WTC11 (cell line): ENCODE data around the gene EEF1AKMT1. TPM values are rescaled to one million over a fixed set of nuclear protein-coding genes. Genes with fewer than 3 reads are reported as not detected.

Experiments used
- ATAC-seq: fragments of 200-7000 bp; cut with Tn5 transposase; 2 replicates; pipeline ENCODE4 v1.10.0; 2021; ENCODE audit warnings: mild to moderate bottlenecking, moderate library complexity
- CTCF ChIA-PET: fragments of 300-600 bp; sonication (Branson Sonifier 250); formaldehyde crosslinking; loops from one replicate; lab custom pipeline; 2021; ENCODE audit warnings: antibody characterized with exemption; lab: Charles Lee
- POLR2A ChIA-PET: fragments of 350-600 bp; sonication (Branson Sonifier 250); formaldehyde crosslinking; loops from one replicate; lab custom pipeline; 2021; ENCODE audit warnings: antibody characterized with exemption; lab: Charles Lee
- DNase-seq: peaks from one replicate; pipeline ENCODE4 v3.0.0; 2021; ENCODE audit warnings: low spot score
- H3K27ac Mint-ChIP-seq: 2 replicates; pipeline ENCODE4 v1.8.0; 2021; ENCODE audit warnings: mixed read lengths
- H3K27me3 Mint-ChIP-seq: 2 replicates; pipeline ENCODE4 v1.8.0; 2021; ENCODE audit warnings: low read depth, mild to moderate bottlenecking, moderate library complexity, mixed read lengths
- H3K36me3 Mint-ChIP-seq: 2 replicates; pipeline ENCODE4 v1.8.0; 2021; ENCODE audit warnings: mixed read lengths
- H3K4me1 Mint-ChIP-seq: 2 replicates; pipeline ENCODE4 v1.8.0; 2022; ENCODE audit warnings: mixed read lengths
- H3K4me3 Mint-ChIP-seq: 2 replicates; pipeline ENCODE4 v1.8.0; 2021; ENCODE audit warnings: mild to moderate bottlenecking, moderate library complexity, mixed read lengths
- H3K9me3 Mint-ChIP-seq: 2 replicates; pipeline ENCODE4 v1.8.0; 2021; ENCODE audit warnings: mixed read lengths
- ATF2 ChIP-seq: sonication (generic); formaldehyde crosslinking; IDR thresholded peaks from 2 replicates; pipeline ENCODE4 v1.8.1; 2022; ENCODE audit warnings: low read depth, missing genetic modification reagents, borderline replicate concordance
- CBFB ChIP-seq: sonication (generic); formaldehyde crosslinking; IDR thresholded peaks from 2 replicates; pipeline ENCODE4 v1.8.1; 2022; ENCODE audit warnings: mild to moderate bottlenecking, low read depth, missing genetic modification reagents
- CREM ChIP-seq: sonication (generic); formaldehyde crosslinking; IDR thresholded peaks from 2 replicates; pipeline ENCODE4 v1.8.1; 2022; ENCODE audit warnings: mild to moderate bottlenecking, missing genetic modification reagents, moderate library complexity
- ERG ChIP-seq: fragments of 250-450 bp; sonication (Bioruptor Pico); IDR thresholded peaks from 2 replicates; pipeline ENCODE4 v1.8.0; 2021; ENCODE audit warnings: mild to moderate bottlenecking
- FOXJ3 ChIP-seq: sonication (generic); formaldehyde crosslinking; IDR thresholded peaks from 2 replicates; pipeline ENCODE4 v1.9.0; 2021; ENCODE audit warnings: missing genetic modification reagents, mild to moderate bottlenecking, borderline replicate concordance
- GABPB1 ChIP-seq: sonication (generic); formaldehyde crosslinking; IDR thresholded peaks from 2 replicates; pipeline ENCODE4 v1.8.1; 2023; ENCODE audit warnings: mild to moderate bottlenecking, missing genetic modification reagents
- NR3C1 ChIP-seq: sonication (generic); formaldehyde crosslinking; conservative IDR thresholded peaks from 2 replicates; pipeline ENCODE4 v1.8.1; 2023; ENCODE audit warnings: low read depth, mild to moderate bottlenecking, missing genetic modification reagents
- PRDM15 ChIP-seq: sonication (generic); formaldehyde crosslinking; IDR thresholded peaks from 2 replicates; pipeline ENCODE4 v1.8.0; 2022; ENCODE audit warnings: missing genetic modification reagents
- SOX15 ChIP-seq: fragments of 250-450 bp; sonication (Bioruptor Pico); IDR thresholded peaks from 2 replicates; pipeline ENCODE4 v1.9.0; 2021; ENCODE audit warnings: mild to moderate bottlenecking
- ZNF138 ChIP-seq: sonication (generic); formaldehyde crosslinking; conservative IDR thresholded peaks from 2 replicates; pipeline ENCODE4 v1.8.1; 2022; ENCODE audit warnings: mild to moderate bottlenecking, moderate library complexity, missing genetic modification reagents
- ZNF219 ChIP-seq: sonication (generic); formaldehyde crosslinking; IDR thresholded peaks from 2 replicates; pipeline ENCODE4 v1.8.0; 2023; ENCODE audit warnings: missing genetic modification reagents, mild to moderate bottlenecking, borderline replicate concordance
- ZNF263 ChIP-seq: sonication (generic); formaldehyde crosslinking; IDR thresholded peaks from 2 replicates; pipeline ENCODE4 v1.8.1; 2022; ENCODE audit warnings: low read depth, mild to moderate bottlenecking, moderate library complexity, missing genetic modification reagents
- ZNF317 ChIP-seq: sonication (generic); formaldehyde crosslinking; IDR thresholded peaks from 2 replicates; pipeline ENCODE4 v1.8.1; 2023; ENCODE audit warnings: low read depth, mild to moderate bottlenecking, moderate library complexity, missing genetic modification reagents, borderline replicate concordance
- ZNF671 ChIP-seq: fragments of 250-450 bp; sonication (Bioruptor Pico); IDR thresholded peaks from 2 replicates; pipeline ENCODE4 v1.8.0; 2021; ENCODE audit warnings: mild to moderate bottlenecking
- total RNA-seq: library from RNA; stranded (reverse); gene quantifications from 3 replicates; pipeline ENCODE4 v1.2.3, GENCODE V29; 2021
- TF ChIP-seq, protein P1 (sequence below): fragments of 250-450 bp; sonication (Bioruptor Pico); IDR thresholded peaks from 2 replicates; pipeline ENCODE4 v1.9.0; 2021; ENCODE audit warnings: moderate library complexity, mild to moderate bottlenecking, inconsistent platforms, borderline replicate concordance
- TF ChIP-seq, protein P2 (sequence below): sonication (generic); formaldehyde crosslinking; IDR thresholded peaks from 2 replicates; pipeline ENCODE4 v1.8.1; 2023; ENCODE audit warnings: mild to moderate bottlenecking, missing genetic modification reagents
- TF ChIP-seq, protein P3 (sequence below): sonication (generic); formaldehyde crosslinking; IDR thresholded peaks from 2 replicates; pipeline ENCODE4 v1.8.0; 2022; ENCODE audit warnings: mild to moderate bottlenecking, missing genetic modification reagents

Gene EEF1AKMT1
- total RNA-seq, 1 experiment from 2014 or later: 2.6 TPM

GRCh38 chr13:20801707-20802106 lies 27.9 kb upstream of the EEF1AKMT1 start:
- H3K27me3 Mint-ChIP-seq: no peaks in the 10 kb centered on the region
- ATAC-seq (no peak), DNase-seq (no peak)
- ChIA-PET POLR2A (interaction anchor here (0.6 kb wide), 1 partner anchor 14 kb away, joined by 3 read pairs; no protein-coding TSS in a partner anchor), CTCF (no interaction called here)
- H3K36me3 Mint-ChIP-seq: peaks cover 22% of the 10 kb centered on the region
- TF ChIP-seq ZNF317 (CRISPR knock-in tag): no peak
- TF ChIP-seq, protein P1, sequence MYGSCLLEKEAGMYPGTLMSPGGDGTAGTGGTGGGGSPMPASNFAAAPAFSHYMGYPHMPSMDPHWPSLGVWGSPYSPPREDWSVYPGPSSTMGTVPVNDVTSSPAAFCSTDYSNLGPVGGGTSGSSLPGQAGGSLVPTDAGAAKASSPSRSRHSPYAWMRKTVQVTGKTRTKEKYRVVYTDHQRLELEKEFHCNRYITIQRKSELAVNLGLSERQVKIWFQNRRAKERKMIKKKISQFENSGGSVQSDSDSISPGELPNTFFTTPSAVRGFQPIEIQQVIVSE (CRISPR knock-in tag): no peak
- TF ChIP-seq ZNF671 (CRISPR knock-in tag): no peak
- TF ChIP-seq ZNF138 (CRISPR knock-in tag): no peak
- TF ChIP-seq, protein P2, sequence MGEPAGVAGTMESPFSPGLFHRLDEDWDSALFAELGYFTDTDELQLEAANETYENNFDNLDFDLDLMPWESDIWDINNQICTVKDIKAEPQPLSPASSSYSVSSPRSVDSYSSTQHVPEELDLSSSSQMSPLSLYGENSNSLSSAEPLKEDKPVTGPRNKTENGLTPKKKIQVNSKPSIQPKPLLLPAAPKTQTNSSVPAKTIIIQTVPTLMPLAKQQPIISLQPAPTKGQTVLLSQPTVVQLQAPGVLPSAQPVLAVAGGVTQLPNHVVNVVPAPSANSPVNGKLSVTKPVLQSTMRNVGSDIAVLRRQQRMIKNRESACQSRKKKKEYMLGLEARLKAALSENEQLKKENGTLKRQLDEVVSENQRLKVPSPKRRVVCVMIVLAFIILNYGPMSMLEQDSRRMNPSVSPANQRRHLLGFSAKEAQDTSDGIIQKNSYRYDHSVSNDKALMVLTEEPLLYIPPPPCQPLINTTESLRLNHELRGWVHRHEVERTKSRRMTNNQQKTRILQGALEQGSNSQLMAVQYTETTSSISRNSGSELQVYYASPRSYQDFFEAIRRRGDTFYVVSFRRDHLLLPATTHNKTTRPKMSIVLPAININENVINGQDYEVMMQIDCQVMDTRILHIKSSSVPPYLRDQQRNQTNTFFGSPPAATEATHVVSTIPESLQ (CRISPR knock-in tag): no peak
- no peaks in the 10 kb centered on the region for H3K9me3 Mint-ChIP-seq
- no peak overlapping the region for H3K27ac Mint-ChIP-seq
- H3K4me3 Mint-ChIP-seq: no peak overlapping the region
- H3K4me1 Mint-ChIP-seq: no peaks in the 10 kb centered on the region

- ATAC-seq: no peak
- no peak for TF ChIP-seq PRDM15 (CRISPR knock-in tag)
- TF ChIP-seq ZNF219: no peak
- TF ChIP-seq ZNF138 (CRISPR knock-in tag): no peak
- TF ChIP-seq ERG (CRISPR knock-in tag): no peak
- TF ChIP-seq SOX15 (CRISPR knock-in tag): no peak
- no peak for TF ChIP-seq ZNF317 (CRISPR knock-in tag)
- TF ChIP-seq FOXJ3 (CRISPR knock-in tag): no peak
- TF ChIP-seq, protein P3, sequence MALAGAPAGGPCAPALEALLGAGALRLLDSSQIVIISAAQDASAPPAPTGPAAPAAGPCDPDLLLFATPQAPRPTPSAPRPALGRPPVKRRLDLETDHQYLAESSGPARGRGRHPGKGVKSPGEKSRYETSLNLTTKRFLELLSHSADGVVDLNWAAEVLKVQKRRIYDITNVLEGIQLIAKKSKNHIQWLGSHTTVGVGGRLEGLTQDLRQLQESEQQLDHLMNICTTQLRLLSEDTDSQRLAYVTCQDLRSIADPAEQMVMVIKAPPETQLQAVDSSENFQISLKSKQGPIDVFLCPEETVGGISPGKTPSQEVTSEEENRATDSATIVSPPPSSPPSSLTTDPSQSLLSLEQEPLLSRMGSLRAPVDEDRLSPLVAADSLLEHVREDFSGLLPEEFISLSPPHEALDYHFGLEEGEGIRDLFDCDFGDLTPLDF (CRISPR knock-in tag): no peak
- TF ChIP-seq CREM (CRISPR knock-in tag): no peak
- no peak for TF ChIP-seq CBFB (CRISPR knock-in tag)
- no peak for TF ChIP-seq GABPB1 (CRISPR knock-in tag)
- no peak for TF ChIP-seq NR3C1
- TF ChIP-seq ATF2 (CRISPR knock-in tag): no peak
- TF ChIP-seq ZNF263 (CRISPR knock-in tag): no peak
- H3K4me1 Mint-ChIP-seq: no peaks in the 10 kb centered on the region
- H3K4me3 Mint-ChIP-seq: no peak overlapping the region
- peaks cover 33% of the 10 kb centered on the region for H3K36me3 Mint-ChIP-seq
- no peak overlapping the region for H3K27ac Mint-ChIP-seq
- POLR2A ChIA-PET: no interaction called here
- no peaks in the 10 kb centered on the region for H3K27me3 Mint-ChIP-seq
- CTCF ChIA-PET: no interaction called here
- H3K9me3 Mint-ChIP-seq: no peaks in the 10 kb centered on the region
- DNase-seq: no peak
These were observed 26.1 kb upstream of the EEF1AKMT1 start for GRCh38 chr13:20799726-20800416.
